Nephron progenitor cell (in vitro differentiated cells): ENCODE data around the gene MACROD2.

ENCODE experiments used
- DNase-seq: peaks from one replicate; pipeline ENCODE4 v3.0.0; 2021
- H3K27ac Mint-ChIP-seq: 2 replicates; pipeline ENCODE4 v1.8.0; 2021; ENCODE audit warnings: mild to moderate bottlenecking, moderate library complexity, mixed read lengths
- H3K27me3 Mint-ChIP-seq: 2 replicates; pipeline ENCODE4 v1.8.0; 2021; ENCODE audit warnings: mild to moderate bottlenecking, low read depth, mixed read lengths; ENCODE audit not compliant: poor library complexity
- H3K36me3 Mint-ChIP-seq: 2 replicates; pipeline ENCODE4 v1.8.0; 2021; ENCODE audit warnings: low read depth, mixed read lengths
- H3K4me1 Mint-ChIP-seq: 2 replicates; pipeline ENCODE4 v1.8.0; 2021; ENCODE audit warnings: mixed read lengths
- H3K4me3 Mint-ChIP-seq: 2 replicates; pipeline ENCODE4 v1.8.0; 2021; ENCODE audit warnings: mild to moderate bottlenecking, moderate library complexity, mixed read lengths
- H3K9me3 Mint-ChIP-seq: 2 replicates; pipeline ENCODE4 v1.8.0; 2021; ENCODE audit warnings: mild to moderate bottlenecking, moderate library complexity, mixed read lengths
- CTCF ChIP-seq: fragments of 200-600 bp; sonication (generic); IDR thresholded peaks from 2 replicates; pipeline ENCODE4 v1.5.0; 2021; ENCODE audit warnings: antibody characterized with exemption

Gene MACROD2

GRCh38 chr20:15567219-15567618 lies 1571.9 kb downstream of the MACROD2 start:
- TF ChIP-seq CTCF, result no peak
- no peak for DNase-seq
- H3K36me3 Mint-ChIP-seq, result no peaks in the 10 kb centered on the region
- no peaks in the 10 kb centered on the region for H3K4me1 Mint-ChIP-seq
- no peaks in the 10 kb centered on the region for H3K27me3 Mint-ChIP-seq
- H3K9me3 Mint-ChIP-seq, result no peaks in the 10 kb centered on the region
- H3K27ac Mint-ChIP-seq, result no peak overlapping the region
- H3K4me3 Mint-ChIP-seq, result no peak overlapping the region

GRCh38 chr20:15570156-15570555 lies 1574.8 kb downstream of the MACROD2 start:
- TF ChIP-seq CTCF, result no peak
- no peak for DNase-seq
- Mint-ChIP-seq H3K4me1 (no peaks in the 10 kb centered on the region), H3K4me3 (no peak overlapping the region), H3K36me3 (no peaks in the 10 kb centered on the region), H3K9me3 (no peaks in the 10 kb centered on the region), H3K27ac (no peak overlapping the region), H3K27me3 (no peaks in the 10 kb centered on the region)

- TF ChIP-seq CTCF, result no peak
- Mint-ChIP-seq H3K27me3 (no peaks in the 10 kb centered on the region), H3K4me3 (no peak overlapping the region), H3K4me1 (no peaks in the 10 kb centered on the region), H3K27ac (no peak overlapping the region), H3K9me3 (no peaks in the 10 kb centered on the region), H3K36me3 (no peaks in the 10 kb centered on the region)
- no peak for DNase-seq
Measured at GRCh38 chr20:15571056-15571455, 1575.7 kb downstream of the MACROD2 start.

GRCh38 chr20:15575255-15575654 lies 1579.9 kb downstream of the MACROD2 start:
- no peak for TF ChIP-seq CTCF
- no peak overlapping the region for H3K4me3 Mint-ChIP-seq
- no peak for DNase-seq
- no peak overlapping the region for H3K27ac Mint-ChIP-seq
- H3K4me1 Mint-ChIP-seq, result peaks cover 3% of the 10 kb centered on the region
- no peaks in the 10 kb centered on the region for H3K36me3 Mint-ChIP-seq
- H3K27me3 Mint-ChIP-seq, result no peaks in the 10 kb centered on the region
- H3K9me3 Mint-ChIP-seq, result no peaks in the 10 kb centered on the region

- peaks cover 6% of the 10 kb centered on the region for H3K4me1 Mint-ChIP-seq
- no peaks in the 10 kb centered on the region for H3K9me3 Mint-ChIP-seq
Measured at GRCh38 chr20:15576411-15576810, 1581.1 kb downstream of the MACROD2 start.

More at GRCh38 chr20:15576411-15576810, 1581.1 kb downstream of the MACROD2 start:
- no peak overlapping the region for H3K4me3 Mint-ChIP-seq
- H3K27ac Mint-ChIP-seq, result no peak overlapping the region
- H3K27me3 Mint-ChIP-seq, result no peaks in the 10 kb centered on the region
- TF ChIP-seq CTCF, result no peak
- DNase-seq, result no peak
- no peaks in the 10 kb centered on the region for H3K36me3 Mint-ChIP-seq
